Cardiac muscle cell (in vitro differentiated cells and primary cell): ENCODE results near the gene RCAN1. TPM values are rescaled to one million over a fixed set of nuclear protein-coding genes. Genes with fewer than 3 reads are reported as not detected.

Experiments used
- DNase-seq, 2 donors: peaks; one replicate each; pipeline versions ENCODE4 v3.0.0 to v3.0.0-alpha.2; 2010 to 2017; ENCODE audit warnings: low read depth in 1 of 2, low spot score in 1 of 2
- H3K27ac ChIP-seq: fragments of 200-600 bp; sonication (generic); 2 replicates; pipeline ENCODE4 v1.5.1; 2016
- H3K27me3 ChIP-seq: fragments of 200-600 bp; sonication (generic); 2 replicates; pipeline ENCODE4 v1.6.0; 2016; ENCODE audit warnings: control low read depth
- H3K36me3 ChIP-seq: fragments of 200-600 bp; sonication (generic); 2 replicates; pipeline ENCODE4 v1.5.1; 2016; ENCODE audit warnings: control low read depth
- H3K4me1 ChIP-seq: fragments of 200-600 bp; sonication (generic); 2 replicates; pipeline ENCODE4 v1.8.1; 2017; ENCODE audit warnings: low read depth, mild to moderate bottlenecking, mixed run types
- H3K4me3 ChIP-seq: fragments of 200-600 bp; sonication (generic); 2 replicates; pipeline ENCODE4 v1.5.1; 2016; ENCODE audit warnings: mild to moderate bottlenecking
- H3K9me3 ChIP-seq: fragments of 200-600 bp; sonication (generic); 2 replicates; pipeline ENCODE4 v1.5.1; 2017; ENCODE audit warnings: low read depth, mild to moderate bottlenecking, control low read depth
- polyA plus RNA-seq: library from polyadenylated mRNA; unstranded; fragments of >200 nt; fragmentation: Nextera tagmentation; extraction: Ambion mirVana; gene quantifications from 2 replicates; pipeline ENCODE4 v1.2.1, GENCODE V29; 2016
- total RNA-seq: library from RNA; depleted of rRNA; stranded (reverse); fragments of >200 nt; gene quantifications from 2 replicates; pipeline ENCODE4 v1.2.3, GENCODE V29; 2016
- TF ChIP-seq, protein P1 (sequence below): IDR thresholded peaks from 2 replicates; pipeline ENCODE4 v1.5.1; 2012; ENCODE audit warnings: low read depth, mild to moderate bottlenecking, low read length

RCAN1 gene
- total and polyA plus RNA-seq, 2 experiments from 2014 or later, result 47.4 to 96.2 TPM

DNA sequence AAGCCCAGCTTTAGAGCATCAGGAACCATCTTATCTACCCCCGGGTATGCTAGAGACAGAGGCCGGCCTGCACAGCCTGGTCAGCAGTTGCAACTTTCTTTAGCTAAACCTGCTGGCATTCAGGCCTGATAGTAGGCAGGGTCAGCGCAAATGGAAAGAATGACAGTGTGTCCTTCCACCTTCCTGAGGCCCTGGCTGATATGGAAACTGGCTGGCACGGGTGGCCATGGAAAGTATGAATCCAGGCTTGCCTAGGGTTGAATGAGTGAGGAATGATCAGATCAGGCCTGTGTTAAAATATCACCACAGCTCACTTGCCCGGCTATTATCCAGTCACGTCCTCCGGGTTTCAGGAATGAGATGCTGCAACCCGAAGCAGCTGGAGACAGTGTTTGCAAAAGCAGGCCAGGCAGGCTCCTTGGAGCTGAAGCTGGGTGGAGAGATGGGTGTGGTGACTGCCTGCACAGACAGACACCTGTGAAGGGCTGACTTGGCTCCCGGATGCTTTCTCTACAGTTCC is 34.7 kb downstream of the RCAN1 start:
- H3K36me3 ChIP-seq, result no peaks in the 10 kb centered on the region
- H3K4me1 ChIP-seq, result peaks cover 15% of the 10 kb centered on the region
- peak; percentile 10 to 50 for DNase-seq
- H3K4me3 ChIP-seq, result no peak overlapping the region
- no peaks in the 10 kb centered on the region for H3K27me3 ChIP-seq
- H3K27ac ChIP-seq, result peak overlapping the region; percentile 84
- no peaks in the 10 kb centered on the region for H3K9me3 ChIP-seq
- TF ChIP-seq, protein P1, sequence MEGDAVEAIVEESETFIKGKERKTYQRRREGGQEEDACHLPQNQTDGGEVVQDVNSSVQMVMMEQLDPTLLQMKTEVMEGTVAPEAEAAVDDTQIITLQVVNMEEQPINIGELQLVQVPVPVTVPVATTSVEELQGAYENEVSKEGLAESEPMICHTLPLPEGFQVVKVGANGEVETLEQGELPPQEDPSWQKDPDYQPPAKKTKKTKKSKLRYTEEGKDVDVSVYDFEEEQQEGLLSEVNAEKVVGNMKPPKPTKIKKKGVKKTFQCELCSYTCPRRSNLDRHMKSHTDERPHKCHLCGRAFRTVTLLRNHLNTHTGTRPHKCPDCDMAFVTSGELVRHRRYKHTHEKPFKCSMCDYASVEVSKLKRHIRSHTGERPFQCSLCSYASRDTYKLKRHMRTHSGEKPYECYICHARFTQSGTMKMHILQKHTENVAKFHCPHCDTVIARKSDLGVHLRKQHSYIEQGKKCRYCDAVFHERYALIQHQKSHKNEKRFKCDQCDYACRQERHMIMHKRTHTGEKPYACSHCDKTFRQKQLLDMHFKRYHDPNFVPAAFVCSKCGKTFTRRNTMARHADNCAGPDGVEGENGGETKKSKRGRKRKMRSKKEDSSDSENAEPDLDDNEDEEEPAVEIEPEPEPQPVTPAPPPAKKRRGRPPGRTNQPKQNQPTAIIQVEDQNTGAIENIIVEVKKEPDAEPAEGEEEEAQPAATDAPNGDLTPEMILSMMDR, result no peak

DNA sequence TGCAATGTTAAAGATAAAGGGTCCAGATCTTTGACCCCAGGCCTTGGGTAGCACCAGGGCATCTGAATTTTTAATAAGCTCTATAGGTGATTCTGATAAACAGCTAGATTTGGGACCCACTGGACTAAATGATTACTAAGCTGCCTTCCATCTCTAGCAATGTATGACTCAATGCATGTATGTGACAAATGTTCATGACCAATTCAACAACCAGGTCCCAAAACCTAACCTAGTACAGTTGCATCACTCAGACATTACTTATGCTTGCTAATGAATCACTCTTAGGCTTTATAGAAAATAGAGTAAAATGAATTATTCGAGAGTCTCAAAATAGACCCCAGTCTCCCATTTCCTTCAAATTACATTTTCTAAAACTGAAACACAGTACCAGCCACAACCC is 35.5 kb downstream of the RCAN1 start:
- H3K9me3 ChIP-seq, result no peaks in the 10 kb centered on the region
- TF ChIP-seq, protein P1, result no peak
- peak overlapping the region; percentile 84 for H3K27ac ChIP-seq

DNA sequence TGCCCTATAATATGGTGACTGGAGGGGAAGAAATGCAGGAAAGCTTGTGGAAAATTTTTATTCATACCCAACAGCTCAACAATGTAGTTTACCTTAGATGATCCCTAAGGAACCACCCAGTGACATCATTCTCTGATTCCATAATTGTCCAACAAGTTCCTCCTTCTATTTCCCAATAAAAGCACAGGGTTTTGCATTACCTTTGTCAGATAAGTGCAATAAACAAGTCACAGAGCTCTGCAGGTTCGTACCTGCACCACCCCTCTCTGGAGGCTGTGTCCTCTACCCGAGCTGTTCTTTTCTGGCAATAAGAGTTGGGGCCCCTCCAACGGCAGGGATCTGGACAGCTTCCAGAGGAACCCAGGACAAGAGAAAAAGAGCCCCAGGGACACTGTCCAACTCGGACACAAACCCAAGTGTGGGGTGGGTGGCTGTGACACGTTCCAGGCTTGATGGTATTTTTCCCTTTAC is 38.8 kb downstream of the RCAN1 start:
- Histone ChIP-seq H3K36me3 (no peaks in the 10 kb centered on the region), H3K4me3 (no peak overlapping the region), H3K9me3 (no peaks in the 10 kb centered on the region), H3K4me1 (peaks cover 7% of the 10 kb centered on the region), H3K27ac (no peak overlapping the region), H3K27me3 (no peaks in the 10 kb centered on the region)
- TF ChIP-seq, protein P1, result no peak
- DNase-seq, result peak in 1 of 2 donors; percentile 13

More for the DNA sequence above, 35.5 kb downstream of the RCAN1 start:
- Histone ChIP-seq H3K4me1 (peaks cover 12% of the 10 kb centered on the region), H3K36me3 (no peaks in the 10 kb centered on the region), H3K4me3 (no peak overlapping the region), H3K27me3 (no peaks in the 10 kb centered on the region)
- peak in 1 of 2 donors; percentile 20 for DNase-seq

DNA sequence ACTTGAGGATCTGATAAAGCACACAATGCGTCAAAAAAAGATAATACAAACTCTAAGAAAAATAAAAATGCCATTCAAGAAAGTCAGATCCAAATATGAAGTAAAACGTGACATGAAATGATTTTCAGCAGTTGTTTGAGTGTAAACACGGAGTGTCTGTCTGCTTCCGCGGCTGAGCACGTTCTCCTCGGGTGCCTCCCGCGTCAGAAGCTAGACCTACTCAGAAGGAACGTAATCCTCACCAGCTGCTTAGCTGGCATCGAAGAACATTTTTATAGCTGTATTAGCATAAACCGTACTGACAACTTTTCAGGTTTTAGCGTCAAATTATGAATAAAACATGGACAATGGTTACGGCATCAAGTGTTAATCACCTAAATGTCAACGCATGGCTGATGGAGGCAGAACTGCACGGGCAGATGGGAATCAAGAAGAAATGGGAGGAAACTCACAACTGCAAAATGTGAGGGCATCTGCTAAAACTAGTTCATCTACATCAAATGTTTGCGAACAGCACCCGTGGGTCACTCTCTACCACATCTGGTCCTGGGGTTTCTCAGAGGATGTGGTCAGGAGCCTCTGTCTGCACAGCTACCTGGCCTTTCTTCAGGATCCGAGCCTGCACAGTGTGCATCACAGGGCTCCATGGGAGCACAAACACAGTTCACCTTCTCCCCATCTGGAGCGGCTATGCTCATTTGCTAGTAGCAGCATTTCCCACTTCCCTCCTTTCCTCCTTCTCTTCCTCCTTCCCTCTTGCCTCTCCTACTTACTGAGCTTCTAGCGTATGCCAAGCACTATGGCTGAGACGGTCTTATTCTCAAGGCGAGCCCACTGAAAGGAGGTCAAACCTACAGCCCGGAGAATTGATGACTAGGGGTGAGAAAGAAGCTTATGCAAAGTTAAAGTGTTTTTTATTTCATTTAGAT is 40.0 kb downstream of the RCAN1 start:
- Histone ChIP-seq H3K4me3 (no peak overlapping the region), H3K27me3 (no peaks in the 10 kb centered on the region), H3K4me1 (peaks cover 10% of the 10 kb centered on the region), H3K27ac (no peak overlapping the region), H3K9me3 (no peaks in the 10 kb centered on the region), H3K36me3 (no peaks in the 10 kb centered on the region)
- TF ChIP-seq, protein P1, result no peak
- DNase-seq, result no peak

DNA sequence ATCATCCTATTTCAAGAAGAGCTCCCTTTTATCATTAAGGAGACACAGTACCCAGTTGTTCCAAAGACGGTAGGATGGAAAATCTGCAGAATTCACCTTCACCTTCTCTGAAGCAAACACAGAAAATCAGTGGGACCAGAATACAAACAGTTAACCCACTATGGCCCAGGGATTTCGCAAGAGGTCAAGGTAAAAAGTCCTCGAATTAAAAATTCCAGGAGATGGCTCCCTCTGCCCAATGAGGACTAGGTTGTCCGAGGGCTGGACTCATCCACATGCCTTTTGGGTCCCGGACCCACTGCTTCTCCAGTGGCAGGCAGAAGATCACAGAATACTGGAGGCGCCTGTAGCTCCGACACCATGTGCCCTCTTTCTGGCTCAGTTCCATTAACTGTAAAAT is 42.9 kb downstream of the RCAN1 start:
- no peak overlapping the region for H3K27ac ChIP-seq
- peaks cover 23% of the 10 kb centered on the region for H3K4me1 ChIP-seq
- no peaks in the 10 kb centered on the region for H3K36me3 ChIP-seq
- no peak for DNase-seq
- H3K9me3 ChIP-seq, result no peaks in the 10 kb centered on the region
- TF ChIP-seq, protein P1, result no peak
- no peaks in the 10 kb centered on the region for H3K27me3 ChIP-seq
- no peak overlapping the region for H3K4me3 ChIP-seq
